GM19397 (cell line): ENCODE measurements around the gene ADAM17.
"Not testable (repeated sequence)": the region's sequence is repeated elsewhere in the genome, so short reads cannot be mapped to it uniquely, and the experiment has no call there.

Experiments
- ATAC-seq: cut with Tn5 transposase; IDR thresholded peaks from one replicate; pipeline ENCODE4 v1.9.1; 2021; ENCODE audit warnings: mild to moderate bottlenecking, moderate library complexity; ENCODE audit not compliant: unreplicated experiment

The ADAM17 gene

DNA sequence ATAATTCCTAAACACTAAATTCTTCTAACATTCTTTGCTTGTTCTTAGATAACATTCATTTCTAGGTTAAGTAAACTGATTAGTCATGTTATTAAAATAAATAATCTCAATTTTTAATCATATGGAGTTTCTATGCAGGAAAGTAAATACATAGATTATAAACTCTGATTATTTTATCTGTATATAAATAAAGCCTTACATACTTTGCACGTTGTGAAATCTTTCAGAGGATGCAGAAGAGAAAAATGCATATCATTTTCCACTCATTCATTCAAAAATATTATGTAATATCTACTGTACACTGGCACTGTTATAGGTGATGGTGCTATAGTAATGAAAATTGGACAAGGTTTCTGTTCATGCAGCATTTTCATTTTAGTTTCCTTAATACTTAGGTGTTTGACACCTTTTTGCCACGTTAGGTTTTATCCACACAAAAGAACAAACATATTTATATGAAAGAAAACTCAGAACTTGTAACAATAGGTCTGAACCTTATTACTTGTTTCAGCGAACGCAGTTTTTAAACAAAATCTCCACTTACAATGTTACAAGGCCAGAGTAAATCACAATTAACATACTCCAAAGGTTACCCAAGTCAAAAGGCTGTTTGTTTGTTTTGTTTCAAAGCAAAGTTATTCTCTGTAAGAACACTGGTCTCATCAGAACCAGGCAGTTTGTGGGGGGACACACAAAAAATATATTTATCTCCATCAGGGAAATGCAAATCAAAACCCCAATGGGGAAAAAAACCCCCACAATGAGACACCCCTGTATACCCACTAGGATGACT is 27.4 kb downstream of the ADAM17 start:
- no peak for ATAC-seq

GRCh38 chr2:9525266-9525665 is 30.4 kb downstream of the ADAM17 start:
- ATAC-seq: no peak

GRCh38 chr2:9524291-9524690 is 31.3 kb downstream of the ADAM17 start:
- no peak for ATAC-seq

DNA sequence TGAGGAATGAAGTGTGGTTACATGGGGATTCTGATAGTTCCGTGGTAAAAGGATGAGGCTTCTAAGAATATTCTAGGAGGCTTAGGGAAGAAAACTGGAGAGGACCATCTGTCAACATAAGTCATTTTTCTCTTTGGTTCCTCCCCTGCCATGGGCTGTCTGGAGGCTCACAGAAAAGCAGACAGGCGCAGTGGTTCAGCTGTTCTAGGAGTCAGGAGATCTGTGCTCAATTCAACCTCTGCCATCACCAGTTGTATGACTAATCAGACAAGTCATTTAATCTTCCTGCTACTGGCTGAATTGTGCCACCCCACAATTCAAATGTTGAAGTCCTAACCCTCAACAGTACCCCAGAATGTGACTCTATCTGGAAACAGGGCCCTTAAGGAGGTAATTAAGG is 36.4 kb downstream of the ADAM17 start:
- ATAC-seq: no peak

GRCh38 chr2:9518780-9519179 is 36.9 kb downstream of the ADAM17 start:
- no peak for ATAC-seq

GRCh38 chr2:9518163-9518562 is 37.5 kb downstream of the ADAM17 start:
- no peak for ATAC-seq

- ATAC-seq: no peak
These were observed 38.4 kb downstream of the ADAM17 start for GRCh38 chr2:9517118-9517782.

- ATAC-seq: not testable (repeated sequence)
These were observed 41.7 kb downstream of the ADAM17 start for GRCh38 chr2:9513946-9514345.

GRCh38 chr2:9508931-9509330 is 46.7 kb downstream of the ADAM17 start:
- no peak for ATAC-seq

- no peak for ATAC-seq
These were observed 57.4 kb downstream of the ADAM17 start for GRCh38 chr2:9498210-9498609.

GRCh38 chr2:9497017-9497416 is 58.6 kb downstream of the ADAM17 start:
- no peak for ATAC-seq

DNA sequence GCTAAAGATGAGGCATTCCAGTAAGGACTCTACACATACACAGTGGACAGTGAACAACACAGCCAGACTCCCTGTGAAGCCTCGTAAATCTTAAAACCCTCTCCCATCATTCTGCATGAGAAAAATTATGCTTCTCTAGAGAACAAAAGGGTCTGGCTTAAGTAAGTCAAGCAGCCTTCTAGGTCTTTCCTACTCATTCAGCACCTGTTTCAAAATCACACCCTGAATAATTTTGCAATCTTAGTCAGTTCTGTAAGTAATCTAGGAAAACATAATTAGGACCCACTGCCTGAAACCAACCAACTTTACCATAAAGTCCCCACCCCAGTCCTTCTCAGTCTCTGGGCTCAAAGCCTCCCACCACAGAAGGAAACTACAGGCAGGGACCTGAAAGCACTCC is 61.5 kb downstream of the ADAM17 start:
- no peak for ATAC-seq

DNA sequence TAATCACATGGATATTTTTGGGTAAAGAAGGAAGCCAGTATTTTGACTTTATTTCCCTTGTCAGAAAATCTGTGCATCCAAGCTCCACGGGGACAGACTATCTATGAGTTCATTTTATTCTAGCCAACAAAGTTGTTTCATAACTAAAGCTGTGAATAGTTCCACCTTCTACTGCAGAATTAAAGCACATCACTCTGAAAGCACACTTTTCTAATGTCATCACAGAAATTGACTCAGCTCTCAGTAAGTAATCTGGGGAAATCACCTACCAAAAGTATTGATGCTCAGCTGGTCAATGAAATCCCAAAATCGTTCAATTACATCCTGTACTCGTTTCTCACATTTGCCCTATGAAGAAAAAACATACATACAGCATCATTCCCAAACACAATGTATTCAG is 62.2 kb downstream of the ADAM17 start:
- no peak for ATAC-seq

GRCh38 chr2:9492927-9493326 is 62.7 kb downstream of the ADAM17 start:
- ATAC-seq: no peak

DNA sequence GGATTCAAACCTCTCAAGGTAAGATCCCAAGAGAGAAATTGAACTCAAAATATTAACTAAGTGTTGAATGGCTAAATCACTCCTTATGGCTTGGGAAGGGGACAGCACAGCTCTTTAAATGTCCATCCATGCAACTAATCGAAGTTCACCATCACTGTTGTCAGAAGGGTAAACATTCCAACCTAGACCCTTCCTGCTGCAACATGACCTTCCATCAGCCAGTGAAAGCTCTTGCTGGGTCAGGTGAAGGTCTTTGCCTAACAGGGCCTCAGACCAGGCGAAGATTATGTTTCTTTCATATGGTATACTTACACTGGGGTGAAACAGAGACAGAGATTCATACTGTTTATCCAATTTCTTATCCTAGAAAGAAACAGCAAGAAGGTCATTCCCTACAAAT is 64.8 kb downstream of the ADAM17 start:
- no peak for ATAC-seq

- no peak for ATAC-seq
These were observed 66.8 kb downstream of the ADAM17 start for GRCh38 chr2:9488583-9489547.

DNA sequence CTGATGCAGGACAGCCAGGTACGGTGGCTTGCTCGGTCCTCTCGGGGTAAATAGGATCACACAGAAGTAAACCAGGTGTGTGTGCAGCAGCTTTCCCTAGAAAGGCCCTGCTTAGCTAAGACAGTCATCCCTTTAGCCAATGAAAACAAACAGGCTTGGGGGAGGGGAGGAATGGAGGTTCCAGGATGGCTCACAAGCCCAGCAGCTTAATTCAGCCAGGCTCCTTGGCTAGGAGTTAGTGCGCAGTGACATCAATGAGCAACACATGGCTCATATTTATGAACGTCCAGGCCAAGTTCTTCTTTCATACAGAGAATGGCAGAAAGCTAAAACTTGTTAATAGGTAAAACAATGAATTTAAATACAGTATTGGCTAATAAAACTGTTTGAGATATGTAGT is 71.1 kb downstream of the ADAM17 start:
- no peak for ATAC-seq

DNA sequence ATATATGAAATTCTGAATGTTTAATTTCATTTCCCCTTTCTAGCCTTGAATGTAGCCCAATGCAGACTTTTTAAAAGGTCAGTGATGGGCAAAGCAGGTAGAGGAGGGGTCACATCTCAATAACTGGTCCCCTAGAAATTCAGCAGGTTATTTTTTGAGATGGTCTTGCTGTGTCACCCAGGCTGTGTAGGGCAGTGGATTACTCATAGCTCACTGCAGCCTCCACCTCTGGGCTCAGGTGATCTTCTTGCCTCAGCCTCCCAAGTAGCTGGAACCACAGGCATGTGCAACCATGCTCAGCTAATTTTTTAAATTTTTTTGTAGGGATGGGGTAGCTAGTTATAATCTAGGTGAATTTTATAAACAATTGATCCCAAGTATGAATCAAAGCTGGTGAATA is 72.5 kb downstream of the ADAM17 start:
- no peak for ATAC-seq

DNA sequence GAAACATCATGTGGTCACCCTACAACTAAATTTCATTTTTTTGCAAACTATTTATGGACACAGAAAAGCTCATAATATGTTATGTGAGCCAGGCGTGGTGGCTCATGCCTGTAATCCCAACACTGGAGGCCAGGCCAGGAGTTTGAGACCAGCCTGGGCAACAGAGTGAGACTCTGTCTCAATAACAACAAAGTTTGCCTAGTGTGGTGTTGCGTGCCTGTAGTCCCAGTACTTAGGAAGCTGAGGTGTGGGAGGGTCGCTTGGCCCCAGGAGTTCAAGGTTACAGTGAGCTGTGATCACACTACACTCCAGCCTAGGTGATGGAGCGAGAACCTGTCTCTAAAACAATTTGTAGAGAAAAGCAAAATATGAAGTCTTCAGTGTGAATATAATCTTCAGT is 75.5 kb downstream of the ADAM17 start:
- no peak for ATAC-seq

- no peak for ATAC-seq
These were observed 77.1 kb downstream of the ADAM17 start for GRCh38 chr2:9478526-9478925.

GRCh38 chr2:9477914-9478313 is 77.7 kb downstream of the ADAM17 start:
- ATAC-seq: no peak
